Keratinocyte (primary cell): ENCODE results near the gene MCM5. TPM values are rescaled to one million over a fixed set of nuclear protein-coding genes. Genes with fewer than 3 reads are reported as not detected.

Source experiments
- DNase-seq: peaks from one replicate; pipeline ENCODE4 v3.0.0-alpha.2; 2011; ENCODE audit warnings: low read depth, missing footprints, low spot score
- FAIRE-seq: peaks from 2 replicates; lab custom pipeline; 2011; peaks lifted over from hg19 to GRCh38; lab: Jason Lieb, UNC
- H2AFZ ChIP-seq: 2 replicates; pipeline ENCODE4 v1.6.0; 2012; ENCODE audit warnings: low read length, control low read depth, inconsistent platforms; ENCODE audit not compliant: control insufficient read depth
- H3K27ac ChIP-seq: 2 replicates; pipeline ENCODE4 v1.5.1; 2011; ENCODE audit warnings: low read length; ENCODE audit not compliant: control insufficient read depth, insufficient read depth
- H3K27me3 ChIP-seq: 3 replicates; pipeline ENCODE4 v1.6.0; 2011; ENCODE audit warnings: low read length; ENCODE audit not compliant: control insufficient read depth, insufficient read depth; ENCODE audit errors: extremely low read depth
- H3K36me3 ChIP-seq, 2 experiments: 2 replicates in 1 of 2; 3 replicates in 1 of 2; pipeline ENCODE4 v1.5.1; 2011; ENCODE audit warnings: low read length in 2 of 2, mild to moderate bottlenecking in 1 of 2; ENCODE audit not compliant: control insufficient read depth in 2 of 2, insufficient read depth in 2 of 2; ENCODE audit errors: extremely low read depth in 1 of 2
- H3K4me1 ChIP-seq: 3 replicates; pipeline ENCODE4 v1.5.1; 2011; ENCODE audit warnings: low read length; ENCODE audit not compliant: control insufficient read depth, insufficient read depth; ENCODE audit errors: extremely low read depth
- H3K4me2 ChIP-seq: 3 replicates; pipeline ENCODE4 v1.6.0; 2011; ENCODE audit warnings: low read depth, low read length; ENCODE audit not compliant: control insufficient read depth, insufficient read depth; ENCODE audit errors: extremely low read depth
- H3K4me3 ChIP-seq, 3 experiments: fragments of 200-600 bp in 1 of 3; sonication (generic) in 1 of 3; 2 replicates in 2 of 3; 3 replicates in 1 of 3; pipeline ENCODE4 v1.5.1; 2011 to 2016; ENCODE audit warnings: low read length in 3 of 3, mild to moderate bottlenecking in 3 of 3, control low read depth in 2 of 3, inconsistent platforms in 1 of 3, low read depth in 1 of 3, mixed read lengths in 1 of 3, mixed run types in 1 of 3, moderate library complexity in 1 of 3; ENCODE audit not compliant: control insufficient read depth in 2 of 3, insufficient read depth in 2 of 3; ENCODE audit errors: extremely low read depth in 1 of 3
- H3K79me2 ChIP-seq: 2 replicates; pipeline ENCODE4 v1.6.0; 2012; ENCODE audit warnings: low read length; ENCODE audit not compliant: control insufficient read depth, insufficient read depth
- H3K9ac ChIP-seq: 3 replicates; pipeline ENCODE4 v1.6.0; 2011; ENCODE audit warnings: low read length; ENCODE audit not compliant: control insufficient read depth, insufficient read depth; ENCODE audit errors: extremely low read depth
- H3K9me1 ChIP-seq: 3 replicates; pipeline ENCODE4 v1.6.0; 2011; ENCODE audit warnings: low read length; ENCODE audit not compliant: control insufficient read depth, insufficient read depth; ENCODE audit errors: extremely low read depth
- H3K9me3 ChIP-seq: 2 replicates; pipeline ENCODE4 v1.5.1; 2012; ENCODE audit warnings: low read depth, low read length; ENCODE audit not compliant: control insufficient read depth
- H4K20me1 ChIP-seq: 3 replicates; pipeline ENCODE4 v1.6.0; 2011; ENCODE audit warnings: low read length; ENCODE audit not compliant: control insufficient read depth, insufficient read depth; ENCODE audit errors: extremely low read depth
- CTCF ChIP-seq, 3 experiments: IDR thresholded peaks in 1 of 3; conservative IDR thresholded peaks in 1 of 3; optimal IDR thresholded peaks in 1 of 3; 2 replicates in 2 of 3; 3 replicates in 1 of 3; pipeline versions ENCODE3 to v1.5.1; 2011; ENCODE audit warnings: low read length in 3 of 3, mild to moderate bottlenecking in 3 of 3, moderate library complexity in 2 of 3, control low read depth in 1 of 3, inconsistent platforms in 1 of 3; ENCODE audit not compliant: insufficient read depth in 2 of 3; ENCODE audit errors: extremely low read depth in 1 of 3
- EZH2 ChIP-seq: IDR thresholded peaks from one replicate; pipeline ENCODE4 v1.6.1; 2012; ENCODE audit warnings: inconsistent platforms, mild to moderate bottlenecking, low read length, moderate library complexity
- dilution Hi-C: fragments of 300-500 bp; cut with MboI; formaldehyde crosslinking; loops from one replicate; pipeline ENCODE4 v1.7.0; 2020; ENCODE audit warnings: low sequenced_read_pairs; ENCODE audit not compliant: extremely low pct_ligation_motif_present
- polyA plus RNA-seq, 5 experiments: library from polyadenylated mRNA; depleted of rRNA in 3 of 5; stranded (reverse) in 3 of 5; stranded (forward) in 1 of 5; unstranded in 1 of 5; fragments of >200 nt; gene quantifications; 1 replicate in 1 of 5; 2 replicates in 3 of 5; 3 replicates in 1 of 5; pipeline versions ENCODE4 v1.2.1 to v1.2.3, GENCODE V29; 2011 to 2012; ENCODE audit warnings: missing spikeins in 2 of 5, low read depth in 1 of 5, low replicate concordance in 1 of 5

Gene MCM5
- polyA plus RNA-seq, 1 donor (not counting 4 experiments of a cell fraction or from before 2014, with no cell fraction given): 24.4 TPM

GRCh38 chr22:35390933-35391332, 9.0 kb upstream of the MCM5 start:
- Histone ChIP-seq H4K20me1 (no peaks in the 10 kb centered on the region), H3K27ac (no peak overlapping the region), H3K9me3 (no peaks in the 10 kb centered on the region), H3K4me2 (no peak overlapping the region), H3K79me2 (no peaks in the 10 kb centered on the region), H3K27me3 (no peaks in the 10 kb centered on the region), H3K9ac (no peak overlapping the region), H2AFZ (no peak overlapping the region), H3K4me3 (no peak overlapping the region), H3K36me3 (peaks cover 0 to 16% of the 10 kb centered on the region in 2 experiments), H3K4me1 (no peaks in the 10 kb centered on the region), H3K9me1 (no peaks in the 10 kb centered on the region)
- DNase-seq: no peak
- TF ChIP-seq EZH2 (no peak), CTCF (optimal IDR thresholded peaks at IDR 0.05 in 1 of 3, IDR thresholded peaks at IDR 0.05 in 1 of 3, conservative IDR thresholded peaks at IDR 0.05 in 1 of 3; ENCODE audit: extremely low read depth in 1 of 3, insufficient read depth in 2 of 3, low read length in 3 of 3) (no peak)
- FAIRE-seq: no peak
- dilution Hi-C loops: no loop called here

- dilution Hi-C loops: no loop called here
- DNase-seq (no peak), FAIRE-seq (no peak)
- no peak overlapping the region for H3K4me2 ChIP-seq
- no peaks in the 10 kb centered on the region for H3K27me3 ChIP-seq
- H3K4me1 ChIP-seq: no peaks in the 10 kb centered on the region
- peaks cover 0 to 12% of the 10 kb centered on the region in 2 experiments for H3K36me3 ChIP-seq
- no peak overlapping the region for H3K9ac ChIP-seq
- TF ChIP-seq CTCF (optimal IDR thresholded peaks at IDR 0.05 in 1 of 3, IDR thresholded peaks at IDR 0.05 in 1 of 3, conservative IDR thresholded peaks at IDR 0.05 in 1 of 3; ENCODE audit: extremely low read depth in 1 of 3, insufficient read depth in 2 of 3, low read length in 3 of 3): no peak
- no peak for TF ChIP-seq EZH2
- no peaks in the 10 kb centered on the region for H3K79me2 ChIP-seq
- H3K9me1 ChIP-seq: no peaks in the 10 kb centered on the region
- H4K20me1 ChIP-seq: no peaks in the 10 kb centered on the region
- H2AFZ ChIP-seq: no peak overlapping the region
- H3K27ac ChIP-seq: no peak overlapping the region
- H3K4me3 ChIP-seq: no peak overlapping the region
- no peaks in the 10 kb centered on the region for H3K9me3 ChIP-seq
These were observed 7.6 kb upstream of the MCM5 start for GRCh38 chr22:35392357-35392756.
